ENCODE results near the gene TEX11. TPM values are rescaled to one million over a fixed set of nuclear protein-coding genes. Genes with fewer than 3 reads are reported as not detected.

TEX11 gene
- total RNA-seq (2021), result not detected in 2 replicates
- percentile 5 among the genes with signal in this experiment for Bru-seq, nascent RNA
- percentile 4 among the genes with signal in this experiment for BruChase-seq, experiment 1, labeled RNA remaining after a 2-hour chase
- BruChase-seq, experiment 2, labeled RNA remaining after a 6-hour chase, result percentile 4 among the genes with signal in this experiment
- long read RNA-seq, result 0 reads

DNA sequence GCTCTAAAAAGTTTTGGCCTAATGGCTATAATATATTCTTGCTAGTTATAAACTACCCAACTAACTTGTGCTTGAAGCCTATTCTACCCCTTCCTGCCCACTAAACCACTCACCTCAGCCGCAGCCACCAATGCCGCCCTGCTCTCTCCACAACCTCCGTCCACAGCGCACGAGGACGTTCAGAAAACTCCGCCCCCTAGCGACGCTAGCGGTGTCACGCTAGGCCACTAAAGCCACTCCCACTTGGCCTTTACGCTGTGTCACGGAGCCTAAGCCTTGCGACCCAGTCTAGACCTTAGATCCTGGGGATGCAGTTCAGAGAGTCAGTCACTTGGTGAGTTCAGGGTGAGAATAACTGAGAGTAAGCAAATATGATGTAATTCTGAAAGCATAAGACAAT lies at the start of gene TEX11:
TSS of gene TEX11 (minus strand) at position 171 of the 400 bp plus-strand sequence. CDS start 922 bp downstream, outside the sequence.
- intact Hi-C loops (cut with micrococcal nuclease; ENCODE audit: unreplicated experiment), result no loop called here
- H3K4me1 ChIP-seq (ENCODE audit: insufficient read depth, low read length, poor library complexity, severe bottlenecking), result no peaks in the 10 kb centered on the region
- H3K9me3 ChIP-seq (ENCODE audit: low read depth, low read length, poor library complexity, severe bottlenecking), result no peaks in the 10 kb centered on the region
- H3K36me3 ChIP-seq (ENCODE audit: insufficient read depth, low read length, poor library complexity, severe bottlenecking), result no peaks in the 10 kb centered on the region
- H3K4me3 ChIP-seq (ENCODE audit: low read depth, low read length, poor library complexity, severe bottlenecking), result no peak within 1 kb of the TSS
- no peak for DNase-seq (ENCODE audit: low spot score)
- POLR2A ChIA-PET (ENCODE audit: low non-redundant PET), result interaction anchor here (0.8 kb wide), 1 partner anchor 1535 kb away, joined by 9 read pairs; no protein-coding TSS in a partner anchor
- CTCF ChIA-PET, result no interaction called here
- no peak within 1 kb of the TSS for H3K27ac ChIP-seq (ENCODE audit: low read depth, low read length, poor library complexity, severe bottlenecking)
- BruUV-seq (replicated peaks), result no TSS peak
- TF ChIP-seq EZH2 (IDR thresholded peaks at IDR 0.05; ENCODE audit: borderline replicate concordance, low read depth, low read length, poor library complexity, severe bottlenecking) (no peak), CTCF (conservative IDR thresholded peaks at IDR 0.05; ENCODE audit: low read depth, low read length) (no peak)
- H3K27me3 ChIP-seq (replicated peaks; ENCODE audit: insufficient read depth, low read depth, low read length, poor library complexity), result no peaks in the 10 kb centered on the region

GRCh38 chrX:70954871-70955270 lies 46.4 kb upstream of the TEX11 start:
- Histone ChIP-seq H3K36me3 (ENCODE audit: insufficient read depth, low read length, poor library complexity, severe bottlenecking) (no peaks in the 10 kb centered on the region), H3K27me3 (replicated peaks; ENCODE audit: insufficient read depth, low read depth, low read length, poor library complexity) (no peaks in the 10 kb centered on the region), H3K27ac (ENCODE audit: low read depth, low read length, poor library complexity, severe bottlenecking) (no peak overlapping the region), H3K4me1 (ENCODE audit: insufficient read depth, low read length, poor library complexity, severe bottlenecking) (no peaks in the 10 kb centered on the region), H3K9me3 (ENCODE audit: low read depth, low read length, poor library complexity, severe bottlenecking) (no peaks in the 10 kb centered on the region), H3K4me3 (ENCODE audit: low read depth, low read length, poor library complexity, severe bottlenecking) (no peak overlapping the region)
- no TSS peak for BruUV-seq (replicated peaks)
- ChIA-PET CTCF (no interaction called here), POLR2A (ENCODE audit: low non-redundant PET) (no interaction called here)
- intact Hi-C loops (cut with micrococcal nuclease; ENCODE audit: unreplicated experiment), result no loop called here
- no peak for DNase-seq (ENCODE audit: low spot score)
- TF ChIP-seq CTCF (conservative IDR thresholded peaks at IDR 0.05; ENCODE audit: low read depth, low read length) (no peak), EZH2 (IDR thresholded peaks at IDR 0.05; ENCODE audit: borderline replicate concordance, low read depth, low read length, poor library complexity, severe bottlenecking) (no peak)

- no peak for DNase-seq (ENCODE audit: low spot score)
- CTCF ChIA-PET, result no interaction called here
- intact Hi-C loops (cut with micrococcal nuclease; ENCODE audit: unreplicated experiment), result no loop called here
These were observed 15.9 kb upstream of the TEX11 start for GRCh38 chrX:70924294-70924911.

More at GRCh38 chrX:70924294-70924911, 15.9 kb upstream of the TEX11 start:
- POLR2A ChIA-PET (ENCODE audit: low non-redundant PET), result no interaction called here
- BruUV-seq (replicated peaks), result no TSS peak
- Histone ChIP-seq H3K27me3 (replicated peaks; ENCODE audit: insufficient read depth, low read depth, low read length, poor library complexity) (no peaks in the 10 kb centered on the region), H3K9me3 (ENCODE audit: low read depth, low read length, poor library complexity, severe bottlenecking) (no peaks in the 10 kb centered on the region), H3K27ac (ENCODE audit: low read depth, low read length, poor library complexity, severe bottlenecking) (no peak overlapping the region), H3K4me1 (ENCODE audit: insufficient read depth, low read length, poor library complexity, severe bottlenecking) (no peaks in the 10 kb centered on the region), H3K36me3 (ENCODE audit: insufficient read depth, low read length, poor library complexity, severe bottlenecking) (no peaks in the 10 kb centered on the region), H3K4me3 (ENCODE audit: low read depth, low read length, poor library complexity, severe bottlenecking) (no peak overlapping the region)
- no peak for TF ChIP-seq CTCF (conservative IDR thresholded peaks at IDR 0.05; ENCODE audit: low read depth, low read length)
